Measurements from ENCODE around the gene IRF9. TPM values are rescaled to one million over a fixed set of nuclear protein-coding genes. Genes with fewer than 3 reads are reported as not detected.

Gene IRF9
- total and polyA plus RNA-seq, 2 of the 4 experiments (the other 2 are of a cell fraction): 25.6 to 34.6 TPM

DNA sequence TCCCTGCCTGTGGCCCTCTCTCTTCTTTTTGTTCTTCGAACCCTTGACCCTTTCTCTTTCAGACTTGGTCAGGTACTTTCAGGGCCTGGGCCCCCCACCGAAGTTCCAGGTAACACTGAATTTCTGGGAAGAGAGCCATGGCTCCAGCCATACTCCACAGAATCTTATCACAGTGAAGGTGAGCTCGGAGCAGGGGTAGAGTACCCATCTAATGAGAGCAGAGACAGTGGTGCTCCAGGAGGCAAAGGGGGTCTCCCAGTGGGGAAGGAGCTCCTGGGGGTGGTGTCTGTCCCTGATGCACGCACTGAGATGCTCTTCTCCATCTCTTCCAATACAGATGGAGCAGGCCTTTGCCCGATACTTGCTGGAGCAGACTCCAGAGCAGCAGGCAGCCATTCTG is 4.7 kb downstream of the IRF9 start:
- Histone ChIP-seq H2AK5ac (ENCODE audit: low read depth, low read length) (no peak overlapping the region), H3K9me3 (ENCODE audit: control insufficient read depth, insufficient read depth, low read length) (no peaks in the 10 kb centered on the region), H2BK15ac (ENCODE audit: low read depth, low read length) (no peak overlapping the region), H4K5ac (ENCODE audit: low read depth, low read length) (no peak overlapping the region), H2BK120ac (ENCODE audit: low read depth, low read length) (no peak overlapping the region), H3K18ac (ENCODE audit: low read depth, low read length) (no peak overlapping the region), H3K14ac (replicated peaks; ENCODE audit: low read depth, low read length) (no peak overlapping the region), H4K8ac (ENCODE audit: low read depth in 2 of 2, low read length in 2 of 2) (no peak overlapping the region), H3K4me2 (ENCODE audit: low read depth, low read length) (no peak overlapping the region), H4K20me1 (ENCODE audit: insufficient read depth, low read length) (no peaks in the 10 kb centered on the region), H2BK20ac (ENCODE audit: low read depth, low read length) (no peak overlapping the region), H3K4me3 (ENCODE audit: insufficient read depth, low read depth, low read length) (no peak overlapping the region), H3K56ac (ENCODE audit: extremely low read depth, insufficient read depth, low read length) (no peak overlapping the region), H3K9me1 (ENCODE audit: insufficient read depth, low read length) (peaks cover 9% of the 10 kb centered on the region), H3K23ac (ENCODE audit: low read depth, low read length) (no peak overlapping the region), H3K27ac (ENCODE audit: insufficient read depth, low read length) (no peak overlapping the region), H2BK5ac (ENCODE audit: low read depth, low read length, poor library complexity, severe bottlenecking) (no peak overlapping the region), H3K4ac (ENCODE audit: low read depth, low read length) (no peak overlapping the region), H2AFZ (replicated peaks; ENCODE audit: low read length, poor library complexity) (peak overlapping the region; percentile 17), H3K27me3 (ENCODE audit: control insufficient read depth, insufficient read depth, low read length) (no peaks in the 10 kb centered on the region), H3K9ac (ENCODE audit: low read depth, low read length) (no peak overlapping the region), H4K91ac (ENCODE audit: insufficient read depth, low read depth, low read length) (no peak overlapping the region), H3K4me1 (ENCODE audit: control insufficient read depth, insufficient read depth, low read length) (peaks cover 5% of the 10 kb centered on the region), H2AK9ac (replicated peaks; ENCODE audit: low read depth, low read length, poor library complexity) (no peak overlapping the region), H3K36me3 (ENCODE audit: control insufficient read depth, insufficient read depth, low read length) (peaks cover 51% of the 10 kb centered on the region), H3K79me1 (ENCODE audit: low read depth in 1 of 2, low read length in 2 of 2) (peaks cover 12 to 40% of the 10 kb centered on the region in 2 experiments; a peak in 3 of 4 replicates)
- no peak for DNase-seq
- ChIA-PET POLR2A (ENCODE audit: unreplicated experiment) (no interaction called here), CTCF (interaction anchor here (0.9 kb wide), 1 partner anchor 12 kb away, joined by 3 read pairs; no protein-coding TSS in a partner anchor)
- dilution Hi-C loops (cut with HindIII; ENCODE audit: low sequenced_read_pairs, unreplicated experiment): no loop called here
- intact Hi-C loops (cut with micrococcal nuclease): no loop called here
- in situ Hi-C loops (cut with MboI; ENCODE audit: low sequenced_read_pairs): no loop called here
- 100% methylated on average over 1 of the region's 5 CpGs; no CpG with 5 or more reads in 1 of the 2 experiments for WGBS, 2 experiments (ENCODE audit: extremely low coverage in 2 of 2, insufficient read length in 1 of 2)
- ATAC-seq (ENCODE audit: low read depth): no peak
- TF ChIP-seq RAD21 (IDR thresholded peaks at IDR 0.05; ENCODE audit: low read length) (no peak), MAFK (IDR thresholded peaks at IDR 0.05; ENCODE audit: low read depth, low read length) (no peak)
- no TSS peak for BruUV-seq (replicated peaks)

Measured in IMR-90 (cell line).